ACC112 (cell line): Measurements from ENCODE around the gene AUTS2.

Experiments
- H2AFZ ChIP-seq: fragments of 200-600 bp; sonication (generic); one replicate; pipeline ENCODE4 v1.6.0; 2017; ENCODE audit warnings: antibody characterized with exemption, low read length; ENCODE audit not compliant: unreplicated experiment
- H3K27ac ChIP-seq: fragments of 200-600 bp; sonication (generic); 2 replicates; pipeline ENCODE4 v1.5.1; 2014; ENCODE audit warnings: low read depth, mild to moderate bottlenecking, antibody characterized with exemption, low read length, moderate library complexity
- H3K27me3 ChIP-seq: fragments of 200-600 bp; sonication (generic); 2 replicates; pipeline ENCODE4 v1.6.1; 2014; ENCODE audit warnings: mild to moderate bottlenecking, antibody characterized with exemption, low read length, moderate library complexity, mixed read lengths; ENCODE audit not compliant: insufficient read depth
- H3K36me3 ChIP-seq: fragments of 200-600 bp; sonication (generic); 2 replicates; pipeline ENCODE4 v1.6.1; 2016; ENCODE audit warnings: mild to moderate bottlenecking, antibody characterized with exemption, low read length, moderate library complexity, mixed read lengths; ENCODE audit not compliant: insufficient read depth
- H3K4me1 ChIP-seq: fragments of 200-600 bp; sonication (generic); one replicate; pipeline ENCODE4 v1.6.1; 2016; ENCODE audit warnings: low read length, mixed read lengths; ENCODE audit not compliant: insufficient read depth, unreplicated experiment, control insufficient read depth
- H3K4me3 ChIP-seq: fragments of 200-600 bp; sonication (generic); 2 replicates; pipeline ENCODE4 v1.5.1; 2014; ENCODE audit warnings: mild to moderate bottlenecking, low read depth, low read length
- H3K79me2 ChIP-seq: fragments of 200-600 bp; sonication (generic); one replicate; pipeline ENCODE4 v1.6.0; 2016; ENCODE audit warnings: low read length; ENCODE audit not compliant: control insufficient read depth, unreplicated experiment, insufficient read depth

The AUTS2 gene

GRCh38 chr7:70833726-70834125 lies 1235.5 kb downstream of the AUTS2 start:
- no peak overlapping the region for H3K27ac ChIP-seq
- no peaks in the 10 kb centered on the region for H3K27me3 ChIP-seq

DNA sequence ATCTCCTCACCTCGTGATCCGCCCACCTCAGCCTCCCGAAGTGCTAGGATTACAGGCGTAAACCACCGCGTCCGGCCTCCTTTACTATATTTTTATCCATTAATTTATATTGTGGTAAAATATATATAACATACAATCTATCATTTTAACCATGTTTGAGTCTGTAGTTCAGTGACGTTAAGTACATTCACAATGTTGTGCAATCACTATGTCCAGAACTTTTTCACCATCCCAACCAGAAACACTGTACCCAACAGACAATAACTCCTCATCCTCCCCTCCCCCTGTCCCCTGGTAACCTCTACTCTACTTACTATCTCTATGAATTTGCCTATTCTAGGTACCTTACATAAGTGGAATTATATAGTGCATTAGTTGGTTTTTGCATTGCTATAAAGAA lies 1236.1 kb downstream of the AUTS2 start:
- no peak overlapping the region for H2AFZ ChIP-seq
- no peak overlapping the region for H3K4me3 ChIP-seq
- no peaks in the 10 kb centered on the region for H3K27me3 ChIP-seq
- no peaks in the 10 kb centered on the region for H3K4me1 ChIP-seq
- no peaks in the 10 kb centered on the region for H3K36me3 ChIP-seq
- no peak overlapping the region for H3K27ac ChIP-seq
- H3K79me2 ChIP-seq = no peaks in the 10 kb centered on the region

More at GRCh38 chr7:70833726-70834125, 1235.5 kb downstream of the AUTS2 start:
- Histone ChIP-seq H3K79me2 (no peaks in the 10 kb centered on the region), H3K4me3 (no peak overlapping the region), H2AFZ (no peak overlapping the region), H3K36me3 (no peaks in the 10 kb centered on the region), H3K4me1 (no peaks in the 10 kb centered on the region)

DNA sequence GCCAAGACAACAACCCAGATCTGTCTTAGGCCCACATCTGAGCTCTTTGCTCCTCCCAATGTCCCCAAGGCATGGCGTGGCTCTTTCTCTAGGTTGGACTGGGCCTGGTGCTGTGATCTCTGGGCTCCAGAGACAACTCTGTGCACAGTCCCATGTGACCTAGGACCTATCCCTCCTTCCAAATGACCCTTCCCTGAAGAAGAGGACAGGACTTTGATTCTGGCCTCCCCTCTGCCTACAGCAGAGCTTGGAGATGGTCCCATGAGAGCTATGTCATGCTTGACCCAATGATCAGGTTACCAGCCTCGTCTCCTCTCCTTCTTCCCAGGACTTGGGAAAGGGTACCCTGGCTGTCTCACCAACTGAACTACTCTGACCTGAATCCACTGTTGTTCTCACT lies 1237.4 kb downstream of the AUTS2 start:
- H3K36me3 ChIP-seq = no peaks in the 10 kb centered on the region
- H3K4me1 ChIP-seq = no peaks in the 10 kb centered on the region
- no peak overlapping the region for H2AFZ ChIP-seq
- H3K79me2 ChIP-seq = no peaks in the 10 kb centered on the region
- H3K27me3 ChIP-seq = no peaks in the 10 kb centered on the region
- H3K4me3 ChIP-seq = no peak overlapping the region
- H3K27ac ChIP-seq = no peak overlapping the region

- Histone ChIP-seq H3K79me2 (no peaks in the 10 kb centered on the region), H3K27ac (no peak overlapping the region), H3K27me3 (no peaks in the 10 kb centered on the region), H3K4me1 (no peaks in the 10 kb centered on the region), H2AFZ (no peak overlapping the region), H3K36me3 (no peaks in the 10 kb centered on the region), H3K4me3 (no peak overlapping the region)
These were observed 1238.0 kb downstream of the AUTS2 start for GRCh38 chr7:70836279-70836678.

- Histone ChIP-seq H3K27me3 (no peaks in the 10 kb centered on the region), H3K79me2 (no peaks in the 10 kb centered on the region), H3K4me1 (no peaks in the 10 kb centered on the region), H3K27ac (no peak overlapping the region), H3K4me3 (no peak overlapping the region), H3K36me3 (no peaks in the 10 kb centered on the region), H2AFZ (no peak overlapping the region)
These were observed 1238.7 kb downstream of the AUTS2 start for GRCh38 chr7:70836946-70837345.

- Histone ChIP-seq H2AFZ (no peak overlapping the region), H3K27me3 (no peaks in the 10 kb centered on the region), H3K4me1 (no peaks in the 10 kb centered on the region), H3K79me2 (no peaks in the 10 kb centered on the region), H3K36me3 (no peaks in the 10 kb centered on the region), H3K27ac (no peak overlapping the region), H3K4me3 (no peak overlapping the region)
These were observed 1239.3 kb downstream of the AUTS2 start for GRCh38 chr7:70837589-70837988.

DNA sequence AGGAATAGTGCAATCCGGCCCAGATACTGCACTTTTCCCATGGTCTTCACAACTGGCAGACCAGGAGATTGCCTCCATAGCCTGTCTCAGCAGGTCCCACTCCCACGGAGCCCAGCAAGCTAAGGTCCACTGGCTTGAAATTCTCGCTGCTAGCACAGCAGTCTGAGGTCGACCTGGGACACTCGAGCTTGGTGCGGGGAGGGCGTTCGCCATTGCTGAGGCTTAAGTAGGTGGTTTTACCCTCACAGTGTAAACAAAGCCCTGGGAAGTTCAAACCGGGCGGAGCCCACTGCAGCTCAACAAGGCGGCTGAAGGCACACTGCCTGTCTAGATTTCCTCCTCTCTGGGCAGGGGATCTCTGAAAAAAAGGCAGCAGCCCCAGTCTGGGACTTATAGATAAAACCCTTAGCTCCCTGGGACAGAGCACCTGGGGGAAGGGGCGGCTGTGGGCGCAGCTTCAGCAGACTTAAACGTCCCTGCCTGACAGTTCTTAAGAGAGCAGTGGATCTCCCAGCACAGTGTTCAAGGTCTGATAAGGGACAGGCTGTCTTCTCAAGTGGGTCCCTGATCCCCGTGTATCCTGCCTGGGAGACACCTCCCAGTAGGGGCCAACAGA lies 1240.1 kb downstream of the AUTS2 start:
- H3K27ac ChIP-seq = no peak overlapping the region
- H3K36me3 ChIP-seq = no peaks in the 10 kb centered on the region
- H3K4me1 ChIP-seq = no peaks in the 10 kb centered on the region
- H3K4me3 ChIP-seq = no peak overlapping the region
- H2AFZ ChIP-seq = no peak overlapping the region
- no peaks in the 10 kb centered on the region for H3K27me3 ChIP-seq
- H3K79me2 ChIP-seq = no peaks in the 10 kb centered on the region
